ENCODE results near the gene RNFT2. TPM values are rescaled to one million over a fixed set of nuclear protein-coding genes. Genes with fewer than 3 reads are reported as not detected.
"Not testable (repeated sequence)": the region's sequence is repeated elsewhere in the genome, so short reads cannot be mapped to it uniquely, and the experiment has no call there.

The RNFT2 gene
- total and polyA plus RNA-seq, 5 donors = 0.81 to 3.8 (median 2.5) TPM

GRCh38 chr12:116749884-116750283 is 11.8 kb downstream of the RNFT2 start:
- Histone ChIP-seq H3K27ac (ENCODE audit: low read length) (no peak overlapping the region), H3K27me3 (ENCODE audit: control insufficient read depth, insufficient read depth) (no peaks in the 10 kb centered on the region), H3K9me3 (ENCODE audit: control insufficient read depth, low read length) (no peaks in the 10 kb centered on the region), H3K4me1 (ENCODE audit: control insufficient read depth, insufficient read depth, low read length) (no peaks in the 10 kb centered on the region), H3K4me3 (ENCODE audit: low read length) (no peak overlapping the region)
- WGBS = 91% methylated on average over 26 of the region's 26 CpGs
- DNase-seq (peak in 2 of 3 donors; percentile 37 to 43), ATAC-seq (no peak)
- intact Hi-C loops (cut with DNase I) = no loop called here

GRCh38 chr12:116750298-116750697 is 12.2 kb downstream of the RNFT2 start:
- WGBS = 92% methylated on average over 4 of the region's 4 CpGs
- no peak for DNase-seq
- H3K9me3 ChIP-seq (ENCODE audit: control insufficient read depth, low read length) = no peaks in the 10 kb centered on the region
- no peak for ATAC-seq
- intact Hi-C loops (cut with DNase I) = no loop called here
- no peaks in the 10 kb centered on the region for H3K27me3 ChIP-seq (ENCODE audit: control insufficient read depth, insufficient read depth)
- no peaks in the 10 kb centered on the region for H3K4me1 ChIP-seq (ENCODE audit: control insufficient read depth, insufficient read depth, low read length)
- no peak overlapping the region for H3K4me3 ChIP-seq (ENCODE audit: low read length)
- H3K27ac ChIP-seq (ENCODE audit: low read length) = no peak overlapping the region

DNA sequence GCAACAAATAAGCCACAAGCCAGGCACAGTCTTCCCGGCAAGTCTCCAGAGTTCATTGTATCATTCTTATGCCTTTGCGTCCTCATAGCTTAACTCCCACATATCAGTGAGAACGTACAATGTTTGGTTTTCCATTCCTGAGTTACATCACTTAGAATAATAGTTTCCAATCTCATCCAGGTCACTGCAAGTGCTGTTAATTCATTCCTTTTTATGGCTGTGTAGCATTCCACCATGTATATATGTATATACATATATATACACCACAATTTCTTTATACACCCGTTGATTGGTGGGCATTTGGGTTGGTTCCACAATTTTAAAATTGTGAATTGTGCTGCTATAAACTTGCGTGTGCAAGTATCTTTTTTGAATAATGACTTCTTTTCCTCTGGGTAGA is 16.0 kb downstream of the RNFT2 start:
- H3K27ac ChIP-seq (ENCODE audit: low read length); intact Hi-C loops (cut with DNase I); H3K27me3 ChIP-seq (ENCODE audit: control insufficient read depth, insufficient read depth); ATAC-seq; H3K4me1 ChIP-seq (ENCODE audit: control insufficient read depth, insufficient read depth, low read length); DNase-seq; H3K4me3 ChIP-seq (ENCODE audit: low read length); H3K9me3 ChIP-seq (ENCODE audit: control insufficient read depth, low read length): not testable (repeated sequence)
- 86% methylated on average over 5 of the region's 5 CpGs for WGBS

DNA sequence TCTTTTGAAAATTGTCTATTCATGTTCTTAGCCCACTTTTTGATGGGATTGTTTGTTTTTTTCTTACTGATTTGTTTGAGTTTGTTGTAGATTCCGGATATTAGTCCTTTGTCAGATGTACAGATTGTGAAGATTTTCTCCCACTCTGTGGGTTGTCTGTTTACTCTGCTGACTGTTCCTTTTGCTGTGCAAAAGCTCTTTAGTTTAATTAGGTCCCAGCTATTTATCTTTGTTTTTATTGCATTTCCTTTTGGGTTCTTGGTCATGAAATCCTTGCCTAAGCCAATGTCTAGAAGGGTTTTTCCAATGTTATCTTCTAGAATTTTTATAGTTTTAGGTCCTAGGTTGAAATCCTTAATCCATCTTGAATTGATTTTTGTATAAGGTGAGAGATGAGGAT is 16.7 kb downstream of the RNFT2 start:
- ATAC-seq = not testable (repeated sequence)

GRCh38 chr12:116759783-116760621 is 21.9 kb downstream of the RNFT2 start:
- 55% methylated on average over 22 of the region's 22 CpGs for WGBS
- Histone ChIP-seq H3K27me3 (ENCODE audit: control insufficient read depth, insufficient read depth) (no peaks in the 10 kb centered on the region), H3K4me1 (ENCODE audit: control insufficient read depth, insufficient read depth, low read length) (no peaks in the 10 kb centered on the region), H3K27ac (ENCODE audit: low read length) (no peak overlapping the region), H3K9me3 (ENCODE audit: control insufficient read depth, low read length) (no peaks in the 10 kb centered on the region), H3K4me3 (ENCODE audit: low read length) (no peak overlapping the region)
- DNase-seq (peak; percentile 53 to 77 (median 73)), ATAC-seq (peak; percentile 82 to 96)
- intact Hi-C loops (cut with DNase I) = no loop called here

More for the DNA sequence above, 16.7 kb downstream of the RNFT2 start:
- DNase-seq; intact Hi-C loops (cut with DNase I); H3K27ac ChIP-seq (ENCODE audit: low read length); H3K4me3 ChIP-seq (ENCODE audit: low read length); H3K4me1 ChIP-seq (ENCODE audit: control insufficient read depth, insufficient read depth, low read length); H3K9me3 ChIP-seq (ENCODE audit: control insufficient read depth, low read length); H3K27me3 ChIP-seq (ENCODE audit: control insufficient read depth, insufficient read depth): not testable (repeated sequence)
- WGBS = 97% methylated on average over 1 of the region's 1 CpG

GRCh38 chr12:116760622-116761020 is 22.5 kb downstream of the RNFT2 start:
- WGBS = 60% methylated on average over 11 of the region's 11 CpGs
- no peak overlapping the region for H3K4me3 ChIP-seq (ENCODE audit: low read length)
- no peaks in the 10 kb centered on the region for H3K4me1 ChIP-seq (ENCODE audit: control insufficient read depth, insufficient read depth, low read length)
- intact Hi-C loops (cut with DNase I) = no loop called here
- no peak overlapping the region for H3K27ac ChIP-seq (ENCODE audit: low read length)
- no peaks in the 10 kb centered on the region for H3K27me3 ChIP-seq (ENCODE audit: control insufficient read depth, insufficient read depth)
- DNase-seq (no peak), ATAC-seq (peak; percentile 33 to 42)
- no peaks in the 10 kb centered on the region for H3K9me3 ChIP-seq (ENCODE audit: control insufficient read depth, low read length)

DNA sequence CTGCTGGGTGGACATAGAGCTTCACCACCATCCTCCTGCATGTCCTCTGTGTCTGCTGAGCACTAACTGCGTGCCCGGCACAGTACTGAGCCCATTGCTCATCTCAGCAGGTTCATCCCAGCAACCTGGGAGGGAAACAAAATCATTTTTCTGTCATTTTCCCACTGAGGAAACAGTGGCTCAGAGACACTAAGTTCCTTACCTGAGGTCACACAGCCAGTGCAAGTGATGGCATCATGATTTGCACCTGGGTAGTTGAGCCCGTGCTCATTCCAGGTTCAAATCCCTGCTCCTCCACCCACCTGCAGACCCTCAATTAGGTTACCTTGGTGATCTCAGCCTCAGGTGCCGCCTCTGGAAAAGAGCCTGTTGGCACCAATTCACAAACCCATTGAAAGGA is 23.4 kb downstream of the RNFT2 start:
- WGBS = 96% methylated on average over 4 of the region's 4 CpGs
- Histone ChIP-seq H3K4me1 (ENCODE audit: control insufficient read depth, insufficient read depth, low read length) (no peaks in the 10 kb centered on the region), H3K27ac (ENCODE audit: low read length) (no peak overlapping the region), H3K9me3 (ENCODE audit: control insufficient read depth, low read length) (no peaks in the 10 kb centered on the region), H3K27me3 (ENCODE audit: control insufficient read depth, insufficient read depth) (no peaks in the 10 kb centered on the region), H3K4me3 (ENCODE audit: low read length) (no peak overlapping the region)
- intact Hi-C loops (cut with DNase I) = no loop called here
- ATAC-seq = no peak
- no peak for DNase-seq

DNA sequence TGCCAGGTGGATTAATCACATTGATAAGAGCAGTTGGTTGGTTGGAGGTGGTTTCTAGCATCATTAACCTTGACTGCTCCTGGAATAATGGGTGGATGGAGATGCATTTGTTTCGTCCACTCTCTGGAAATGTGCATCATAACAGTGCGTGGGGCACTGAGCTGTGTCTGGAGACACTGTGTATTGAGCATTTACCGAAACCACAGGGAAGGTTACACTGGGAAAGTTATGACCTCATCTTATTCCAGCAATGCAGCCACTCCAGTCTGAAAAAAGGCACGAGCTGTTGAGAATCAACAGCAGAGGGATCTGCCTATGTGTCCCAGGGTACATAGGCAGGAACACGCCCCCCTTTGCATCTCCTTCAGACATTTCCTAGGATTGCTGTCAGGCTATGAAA is 27.2 kb downstream of the RNFT2 start:
- Histone ChIP-seq H3K4me3 (ENCODE audit: low read length) (no peak overlapping the region), H3K27me3 (ENCODE audit: control insufficient read depth, insufficient read depth) (no peaks in the 10 kb centered on the region), H3K27ac (ENCODE audit: low read length) (no peak overlapping the region), H3K4me1 (ENCODE audit: control insufficient read depth, insufficient read depth, low read length) (no peaks in the 10 kb centered on the region), H3K9me3 (ENCODE audit: control insufficient read depth, low read length) (no peaks in the 10 kb centered on the region)
- ATAC-seq = no peak
- intact Hi-C loops (cut with DNase I) = no loop called here
- 59% methylated on average over 5 of the region's 5 CpGs for WGBS
- no peak for DNase-seq

GRCh38 chr12:116766285-116766684 is 28.2 kb downstream of the RNFT2 start:
- no peaks in the 10 kb centered on the region for H3K27me3 ChIP-seq (ENCODE audit: control insufficient read depth, insufficient read depth)
- H3K4me3 ChIP-seq (ENCODE audit: low read length) = no peak overlapping the region
- no peaks in the 10 kb centered on the region for H3K4me1 ChIP-seq (ENCODE audit: control insufficient read depth, insufficient read depth, low read length)
- intact Hi-C loops (cut with DNase I) = no loop called here
- H3K27ac ChIP-seq (ENCODE audit: low read length) = no peak overlapping the region
- 97% methylated on average over 3 of the region's 3 CpGs for WGBS
- ATAC-seq (no peak), DNase-seq (no peak)
- no peaks in the 10 kb centered on the region for H3K9me3 ChIP-seq (ENCODE audit: control insufficient read depth, low read length)

- Histone ChIP-seq H3K27ac (ENCODE audit: low read length) (no peak overlapping the region), H3K4me3 (ENCODE audit: low read length) (no peak overlapping the region), H3K4me1 (ENCODE audit: control insufficient read depth, insufficient read depth, low read length) (no peaks in the 10 kb centered on the region), H3K9me3 (ENCODE audit: control insufficient read depth, low read length) (no peaks in the 10 kb centered on the region), H3K27me3 (ENCODE audit: control insufficient read depth, insufficient read depth) (no peaks in the 10 kb centered on the region)
- 93% methylated on average over 3 of the region's 3 CpGs for WGBS
- intact Hi-C loops (cut with DNase I) = no loop called here
- no peak for ATAC-seq
- DNase-seq = no peak
Measured at GRCh38 chr12:116766746-116767145, 28.6 kb downstream of the RNFT2 start.

DNA sequence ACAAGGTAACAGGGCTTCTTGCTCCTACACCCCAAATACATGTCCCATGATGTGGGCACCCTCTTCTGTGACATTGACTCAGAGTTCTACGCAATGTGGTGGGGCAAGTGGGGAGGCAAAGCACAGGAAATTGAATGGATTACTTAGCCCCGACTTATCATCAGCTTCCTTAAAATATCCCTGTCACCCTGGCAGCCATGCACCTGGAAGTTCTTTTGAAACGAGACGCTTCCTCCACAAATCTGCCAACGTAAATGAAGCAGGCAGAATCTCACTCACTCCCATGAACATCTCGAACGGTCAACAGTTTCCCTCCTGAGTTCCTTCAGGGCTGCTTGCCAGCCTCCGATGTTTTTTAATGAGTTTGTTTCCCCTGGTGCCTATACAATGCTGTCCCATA is 33.5 kb downstream of the RNFT2 start:
- Histone ChIP-seq H3K4me1 (ENCODE audit: control insufficient read depth, insufficient read depth, low read length) (no peaks in the 10 kb centered on the region), H3K27me3 (ENCODE audit: control insufficient read depth, insufficient read depth) (no peaks in the 10 kb centered on the region), H3K4me3 (ENCODE audit: low read length) (no peak overlapping the region), H3K27ac (ENCODE audit: low read length) (no peak overlapping the region), H3K9me3 (ENCODE audit: control insufficient read depth, low read length) (no peaks in the 10 kb centered on the region)
- ATAC-seq (no peak), DNase-seq (no peak)
- intact Hi-C loops (cut with DNase I) = no loop called here
- 45% methylated on average over 8 of the region's 8 CpGs for WGBS
